Large intestine (tissue), 3 donors: Measurements from ENCODE around the gene TRAPPC10. TPM values are rescaled to one million over a fixed set of nuclear protein-coding genes. Genes with fewer than 3 reads are reported as not detected.
A peak's percentile ranks its signal among the peaks of the same experiment; 100 is the strongest.
"Not testable (repeated sequence)": the region's sequence is repeated elsewhere in the genome, so short reads cannot be mapped to it uniquely, and the experiment has no call there.

Experiments used
- DNase-seq, 2 donors: peaks; one replicate each; pipeline versions ENCODE4 v3.0.0 to v3.0.0-alpha.2; 2013
- H3K27ac ChIP-seq: one replicate; pipeline ENCODE4 v1.5.1; 2013; ENCODE audit warnings: low read length
- H3K27me3 ChIP-seq: 2 replicates; pipeline ENCODE4 v1.6.1; 2013; ENCODE audit warnings: low read length; ENCODE audit not compliant: control insufficient read depth, insufficient read depth
- H3K36me3 ChIP-seq: 2 replicates; pipeline ENCODE4 v1.6.1; 2013; ENCODE audit warnings: low read length; ENCODE audit not compliant: control insufficient read depth, insufficient read depth
- H3K4me1 ChIP-seq: one replicate; pipeline ENCODE4 v1.6.1; 2013; ENCODE audit warnings: low read length; ENCODE audit not compliant: control insufficient read depth, insufficient read depth
- H3K4me3 ChIP-seq: one replicate; pipeline ENCODE4 v1.5.1; 2013; ENCODE audit warnings: low read length
- H3K9me3 ChIP-seq: one replicate; pipeline ENCODE4 v1.6.1; 2013; ENCODE audit warnings: mild to moderate bottlenecking, low read depth, low read length, moderate library complexity; ENCODE audit not compliant: control insufficient read depth
- WGBS: methylation state at CpG from one replicate; pipeline ENCODE4 v1.1.5; 2013; ENCODE audit warnings: low lambda C conversion rate; ENCODE audit not compliant: insufficient coverage; 5-methylcytosine and 5-hydroxymethylcytosine counted together
- polyA plus RNA-seq: library from polyadenylated mRNA; unstranded; fragments of 120-200 nt; gene quantifications from one replicate; pipeline ENCODE4 v1.2.1, GENCODE V29; 2013

Gene TRAPPC10
- polyA plus RNA-seq, 1 donor: 36.6 TPM

GRCh38 chr21:44107589-44107988 is 95.5 kb downstream of the TRAPPC10 start:
- no CpG with 5 or more reads among the region's 31 CpGs for WGBS
- not testable (repeated sequence) for H3K36me3 ChIP-seq, H3K4me1 ChIP-seq, H3K27ac ChIP-seq, H3K27me3 ChIP-seq, H3K9me3 ChIP-seq, DNase-seq
- peak overlapping the region; percentile 6 for H3K4me3 ChIP-seq

DNA sequence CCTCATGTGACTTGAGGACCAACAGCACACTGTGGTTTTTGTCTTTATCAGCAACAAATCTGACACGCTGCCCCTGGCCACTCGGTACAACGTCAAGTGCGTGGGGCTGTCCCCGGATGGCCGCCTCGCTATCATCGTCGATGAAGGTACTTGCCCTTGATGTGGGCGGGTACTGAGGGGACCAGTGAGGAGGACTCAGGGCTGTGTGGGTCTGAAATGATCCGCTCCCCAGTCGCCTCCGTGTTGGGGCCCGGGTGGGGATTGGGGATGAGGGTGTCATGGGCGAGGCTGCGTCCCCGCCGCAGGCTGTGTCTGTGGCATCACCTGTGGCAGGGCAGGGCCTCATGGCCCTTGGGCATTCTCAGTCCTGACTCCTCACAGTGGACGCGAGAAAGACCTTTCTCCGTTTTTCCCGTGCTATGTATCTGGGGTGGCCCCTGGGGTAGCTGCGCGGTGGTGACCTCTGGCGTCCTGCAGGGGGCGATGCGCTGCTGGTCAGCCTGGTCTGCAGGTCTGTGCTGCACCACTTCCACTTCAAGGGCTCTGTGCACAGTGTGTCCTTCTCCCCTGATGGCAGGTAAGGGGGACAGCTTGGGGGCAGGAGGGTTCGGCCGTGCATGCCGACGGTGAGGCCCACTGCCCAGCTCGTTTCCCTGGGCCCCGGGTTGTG is 101.7 kb downstream of the TRAPPC10 start:
- no CpG with 5 or more reads among the region's 33 CpGs for WGBS
- not testable (repeated sequence) for H3K4me3 ChIP-seq, H3K36me3 ChIP-seq, DNase-seq, H3K27me3 ChIP-seq, H3K9me3 ChIP-seq, H3K27ac ChIP-seq, H3K4me1 ChIP-seq

DNA sequence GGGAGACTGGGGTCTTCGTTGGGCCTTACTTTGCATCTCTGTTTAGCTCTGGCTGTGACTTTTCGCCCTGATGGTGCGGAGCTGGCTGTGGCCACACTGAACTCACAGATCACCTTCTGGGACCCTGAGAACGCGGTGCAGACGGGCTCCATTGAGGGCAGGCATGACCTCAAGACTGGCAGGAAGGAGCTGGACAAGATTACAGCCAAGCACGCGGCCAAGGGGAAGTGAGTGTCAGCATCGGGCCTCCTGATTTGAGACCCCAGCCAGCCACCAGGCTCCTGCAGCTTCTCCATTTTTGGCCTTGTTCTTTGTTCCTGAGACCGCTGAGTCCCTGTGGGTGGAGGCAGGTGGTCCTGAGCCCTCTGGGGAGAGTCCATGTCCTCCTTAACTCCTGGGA is 110.0 kb downstream of the TRAPPC10 start:
- H3K27ac ChIP-seq, H3K9me3 ChIP-seq, DNase-seq, H3K27me3 ChIP-seq, H3K4me3 ChIP-seq, H3K36me3 ChIP-seq, H3K4me1 ChIP-seq: not testable (repeated sequence)
- no CpG with 5 or more reads among the region's 10 CpGs for WGBS

DNA sequence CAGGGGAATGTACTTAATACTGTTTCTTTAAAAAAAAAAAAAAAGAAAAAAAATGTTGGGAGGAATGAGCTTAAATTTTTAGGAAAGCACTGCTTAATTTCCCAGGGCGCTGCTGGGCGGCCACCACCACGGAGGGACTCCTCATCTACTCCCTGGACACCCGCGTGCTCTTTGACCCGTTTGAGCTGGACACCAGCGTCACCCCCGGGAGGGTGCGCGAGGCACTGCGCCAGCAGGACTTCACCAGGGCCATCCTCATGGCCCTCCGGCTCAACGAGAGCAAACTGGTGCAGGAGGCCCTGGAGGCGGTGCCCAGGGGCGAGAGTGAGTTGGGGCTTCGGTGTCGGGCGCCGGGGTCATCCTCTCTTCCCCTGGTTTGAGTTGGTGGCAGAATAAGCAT is 115.7 kb downstream of the TRAPPC10 start:
- H3K4me1 ChIP-seq, H3K36me3 ChIP-seq, H3K9me3 ChIP-seq, H3K27ac ChIP-seq, H3K27me3 ChIP-seq, DNase-seq, H3K4me3 ChIP-seq: not testable (repeated sequence)
- no CpG with 5 or more reads among the region's 19 CpGs for WGBS

DNA sequence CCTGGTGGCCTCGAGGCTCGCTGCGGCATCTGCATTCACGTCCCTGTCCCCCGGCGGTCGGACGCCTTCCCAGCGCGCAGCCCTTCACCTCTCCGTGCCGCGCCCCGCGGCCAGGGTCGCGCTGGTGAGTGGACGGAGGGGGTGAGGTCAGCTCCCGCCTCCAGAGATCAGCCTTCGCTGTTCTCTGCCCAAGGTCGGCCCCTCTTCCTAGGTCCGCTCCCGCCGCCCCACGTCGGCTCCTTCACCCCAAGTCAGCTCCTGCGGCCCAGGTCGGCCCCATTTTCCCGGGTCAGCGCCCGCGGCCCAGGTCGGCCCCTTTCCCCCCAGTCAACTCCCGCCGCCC is 121.6 kb downstream of the TRAPPC10 start:
- not testable (repeated sequence) for H3K27me3 ChIP-seq, H3K4me1 ChIP-seq, H3K27ac ChIP-seq, DNase-seq, H3K9me3 ChIP-seq, H3K36me3 ChIP-seq
- H3K4me3 ChIP-seq: peak overlapping the region; percentile 46
- no CpG with 5 or more reads among the region's 35 CpGs for WGBS

DNA sequence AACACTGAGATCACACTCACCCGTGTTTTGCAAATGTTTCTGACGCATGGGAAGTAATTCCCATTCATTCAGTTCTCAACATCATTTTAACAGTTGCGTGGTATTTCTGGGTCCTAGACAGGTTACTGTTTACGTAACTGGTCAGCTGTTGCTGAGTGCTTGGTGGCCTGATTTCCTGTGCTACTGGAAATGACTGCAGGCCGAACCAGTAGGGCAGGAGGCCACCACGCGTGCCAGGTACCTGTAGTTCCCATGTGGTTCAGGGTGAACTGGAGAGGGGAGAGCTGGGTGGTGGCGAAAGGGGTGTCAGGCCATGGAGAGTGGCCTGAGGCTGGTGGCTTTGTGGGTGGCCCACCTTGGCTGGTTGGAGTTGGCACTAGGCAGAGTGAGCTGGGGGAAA is 122.6 kb downstream of the TRAPPC10 start:
- H3K36me3 ChIP-seq, DNase-seq, H3K9me3 ChIP-seq, H3K27me3 ChIP-seq, H3K4me3 ChIP-seq, H3K27ac ChIP-seq, H3K4me1 ChIP-seq: not testable (repeated sequence)
- no CpG with 5 or more reads among the region's 8 CpGs for WGBS

DNA sequence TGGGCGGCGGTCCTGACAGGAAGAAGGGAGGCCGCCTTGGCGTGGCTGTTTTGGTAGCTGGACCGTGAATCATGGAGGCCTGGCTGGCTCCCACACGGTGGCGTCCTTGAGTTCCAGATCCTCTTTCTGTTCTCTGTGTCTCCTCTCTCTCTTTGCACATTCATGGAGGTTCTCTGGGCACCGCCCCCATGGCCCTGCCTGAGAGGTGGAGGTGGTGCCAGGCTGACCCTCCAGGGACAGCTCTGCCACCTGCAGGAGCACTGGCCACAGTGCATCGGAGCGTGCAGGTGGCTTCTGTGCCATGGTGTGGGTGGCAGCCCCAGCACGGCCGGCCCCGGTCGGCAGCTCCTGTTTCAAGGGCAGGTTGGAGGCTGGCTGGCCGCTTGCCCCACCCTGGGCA is 125.9 kb downstream of the TRAPPC10 start:
- H3K4me3 ChIP-seq, H3K27me3 ChIP-seq, H3K4me1 ChIP-seq, H3K36me3 ChIP-seq, H3K27ac ChIP-seq, H3K9me3 ChIP-seq, DNase-seq: not testable (repeated sequence)
- WGBS: no CpG with 5 or more reads among the region's 15 CpGs

DNA sequence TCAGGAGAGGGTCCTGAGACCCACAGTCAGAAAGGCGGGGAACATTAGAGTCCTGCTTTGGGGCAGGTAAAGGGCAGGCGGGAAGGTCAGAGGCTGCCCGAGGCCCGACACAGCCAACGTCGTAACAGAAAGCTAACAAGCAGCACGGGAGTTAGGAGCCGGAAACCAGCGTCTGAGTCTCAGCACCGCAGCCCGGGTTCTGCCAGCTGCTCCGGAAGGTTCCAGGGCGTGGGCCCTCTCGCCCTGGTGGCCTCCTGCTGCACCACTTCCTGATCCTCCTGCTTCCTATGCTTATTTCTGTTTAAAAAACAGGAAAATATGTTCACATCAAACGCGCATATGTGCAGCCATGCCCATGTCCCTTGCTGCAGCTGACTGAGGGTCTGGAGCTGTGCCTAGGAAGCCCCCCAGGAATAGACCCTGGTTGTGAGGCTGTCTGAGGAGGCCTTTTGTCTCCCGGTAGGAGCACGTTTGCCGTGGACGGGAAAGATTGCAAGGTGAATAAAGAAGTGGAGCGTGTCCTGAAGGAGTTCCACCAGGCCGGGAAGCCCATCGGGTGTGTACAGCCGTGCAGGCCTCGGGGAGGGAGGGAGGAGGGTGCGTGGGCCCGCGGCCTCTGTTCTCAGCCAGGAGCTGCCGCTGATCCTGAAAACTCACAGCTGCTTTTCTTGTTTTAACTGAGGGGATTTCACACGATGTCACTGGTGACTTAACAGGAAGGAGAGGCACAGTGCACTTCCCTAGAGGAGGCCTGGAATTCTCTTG is 127.9 kb downstream of the TRAPPC10 start:
- not testable (repeated sequence) for H3K27me3 ChIP-seq, H3K9me3 ChIP-seq, H3K4me1 ChIP-seq, H3K27ac ChIP-seq, H3K4me3 ChIP-seq, H3K36me3 ChIP-seq
- DNase-seq: peak in 1 of 2 donors; percentile 0
- no CpG with 5 or more reads among the region's 30 CpGs for WGBS

GRCh38 chr21:44140552-44140932 is 128.4 kb downstream of the TRAPPC10 start:
- H3K4me1 ChIP-seq, H3K9me3 ChIP-seq, DNase-seq, H3K27ac ChIP-seq, H3K27me3 ChIP-seq, H3K4me3 ChIP-seq, H3K36me3 ChIP-seq: not testable (repeated sequence)
- WGBS: no CpG with 5 or more reads among the region's 18 CpGs

GRCh38 chr21:44142470-44142869 is 130.4 kb downstream of the TRAPPC10 start:
- not testable (repeated sequence) for H3K4me1 ChIP-seq, H3K4me3 ChIP-seq, H3K27me3 ChIP-seq, H3K27ac ChIP-seq, H3K36me3 ChIP-seq, DNase-seq, H3K9me3 ChIP-seq
- no CpG with 5 or more reads among the region's 10 CpGs for WGBS

DNA sequence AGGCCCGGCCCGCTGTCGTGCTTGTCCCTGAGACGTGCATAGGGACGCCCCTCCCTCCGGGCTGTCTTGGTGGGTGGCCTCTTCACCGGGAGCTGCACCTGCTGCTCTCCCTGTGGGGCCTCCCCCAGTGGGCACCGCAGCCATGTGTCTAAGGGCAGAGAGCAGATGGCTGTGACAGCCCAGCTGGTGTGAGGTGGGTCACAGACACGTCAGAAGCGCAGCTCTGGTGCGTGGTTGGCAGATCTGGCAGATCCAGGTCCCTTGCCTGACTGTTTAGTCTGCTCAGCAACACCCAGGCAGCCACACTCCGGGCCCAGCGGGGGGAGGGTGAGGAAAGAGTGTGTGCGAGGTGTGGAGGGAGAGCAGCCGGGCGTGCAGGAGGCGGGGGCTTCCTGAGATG is 131.3 kb downstream of the TRAPPC10 start:
- no CpG with 5 or more reads among the region's 17 CpGs for WGBS

More for the DNA sequence above, 131.3 kb downstream of the TRAPPC10 start:
- not testable (repeated sequence) for H3K4me1 ChIP-seq, H3K27me3 ChIP-seq, DNase-seq, H3K4me3 ChIP-seq, H3K36me3 ChIP-seq, H3K27ac ChIP-seq, H3K9me3 ChIP-seq
